MCF 10A (cell line): Measurements from ENCODE around the gene SOX5. TPM values are rescaled to one million over a fixed set of nuclear protein-coding genes. Genes with fewer than 3 reads are reported as not detected.
"Not testable (repeated sequence)": the region's sequence is repeated elsewhere in the genome, so short reads cannot be mapped to it uniquely, and the experiment has no call there.

ENCODE experiments used
- BruUV-seq: library from RNA; stranded (reverse); fragments of 400-500 nt; replicated peaks from 2 replicates; lab custom pipeline; 2021; lab: Mats Ljungman, UMichigan
- CTCF ChIA-PET: fragments of 300-600 bp; sonication (Branson Sonifier 250); formaldehyde crosslinking; extraction: SDS; loops from one replicate; lab custom pipeline; 2021; ENCODE audit warnings: antibody characterized with exemption, inconsistent platforms; lab: Yijun Ruan, JAX
- POLR2A ChIA-PET: fragments of 300-600, 350-650 bp; sonication (Branson Sonifier 250); formaldehyde crosslinking; extraction: SDS; loops from one replicate; lab custom pipeline; 2020; ENCODE audit warnings: antibody characterized with exemption, inconsistent platforms; lab: Yijun Ruan, JAX
- DNase-seq: peaks from one replicate; pipeline ENCODE4 v3.0.0-alpha.2; 2018; ENCODE audit not compliant: unreplicated experiment
- H3K27ac Mint-ChIP-seq: one replicate; pipeline ENCODE4 v1.8.0; 2022; ENCODE audit warnings: mild to moderate bottlenecking, low read depth, mixed read lengths; ENCODE audit not compliant: unreplicated experiment
- H3K27me3 Mint-ChIP-seq: one replicate; pipeline ENCODE4 v1.8.0; 2022; ENCODE audit warnings: mixed read lengths; ENCODE audit not compliant: insufficient read depth, unreplicated experiment
- H3K36me3 Mint-ChIP-seq: one replicate; pipeline ENCODE4 v1.8.0; 2022; ENCODE audit warnings: mild to moderate bottlenecking, moderate library complexity, mixed read lengths; ENCODE audit not compliant: insufficient read depth, unreplicated experiment
- H3K4me1 Mint-ChIP-seq: one replicate; pipeline ENCODE4 v1.8.0; 2022; ENCODE audit warnings: mixed read lengths; ENCODE audit not compliant: insufficient read depth, unreplicated experiment
- H3K4me3 Mint-ChIP-seq: one replicate; pipeline ENCODE4 v1.8.0; 2022; ENCODE audit warnings: mild to moderate bottlenecking, moderate library complexity, mixed read lengths; ENCODE audit not compliant: unreplicated experiment
- H3K9me3 Mint-ChIP-seq: one replicate; pipeline ENCODE4 v1.8.0; 2022; ENCODE audit warnings: mixed read lengths; ENCODE audit not compliant: unreplicated experiment
- CTCF ChIP-seq: fragments of 200-600 bp; IDR thresholded peaks from one replicate; pipeline ENCODE4 v1.8.0; 2022; ENCODE audit warnings: antibody characterized with exemption, mild to moderate bottlenecking; ENCODE audit not compliant: unreplicated experiment
- intact Hi-C: fragments of 100-400 bp; cut with micrococcal nuclease; formaldehyde crosslinking; loops from 2 replicates; pipeline ENCODE4 v1.14.1; 2022
- total RNA-seq: library from RNA; stranded (reverse); gene quantifications from 2 replicates; pipeline ENCODE4 v1.2.3, GENCODE V29; 2022

The SOX5 gene
- total RNA-seq, 1 experiment from 2014 or later: 0.91 TPM

GRCh38 chr12:23493672-23494071, 455.8 kb downstream of the SOX5 start:
- Mint-ChIP-seq H3K27ac (no peak overlapping the region), H3K36me3 (no peaks in the 10 kb centered on the region), H3K27me3 (no peaks in the 10 kb centered on the region), H3K4me1 (no peaks in the 10 kb centered on the region), H3K4me3 (no peak overlapping the region), H3K9me3 (peaks cover 13% of the 10 kb centered on the region)
- TF ChIP-seq CTCF: no peak
- CTCF ChIA-PET: no interaction called here
- no peak for DNase-seq
- BruUV-seq: no TSS peak
- POLR2A ChIA-PET: no interaction called here
- intact Hi-C loops: no loop called here

GRCh38 chr12:23491029-23491428, 458.4 kb downstream of the SOX5 start:
- H3K4me3 Mint-ChIP-seq: not testable (repeated sequence)

GRCh38 chr12:23488130-23488529, 461.3 kb downstream of the SOX5 start:
- POLR2A ChIA-PET: no interaction called here
- DNase-seq: no peak
- BruUV-seq: no TSS peak
- Mint-ChIP-seq H3K9me3 (peaks cover 8% of the 10 kb centered on the region), H3K4me3 (no peak overlapping the region), H3K27ac (no peak overlapping the region), H3K4me1 (no peaks in the 10 kb centered on the region), H3K27me3 (no peaks in the 10 kb centered on the region), H3K36me3 (no peaks in the 10 kb centered on the region)
- intact Hi-C loops: no loop called here
- CTCF ChIA-PET: no interaction called here
- TF ChIP-seq CTCF: no peak

More at GRCh38 chr12:23491029-23491428, 458.4 kb downstream of the SOX5 start:
- POLR2A ChIA-PET, DNase-seq, H3K27ac Mint-ChIP-seq, CTCF ChIA-PET, H3K36me3 Mint-ChIP-seq, H3K9me3 Mint-ChIP-seq, intact Hi-C loops, H3K4me1 Mint-ChIP-seq, BruUV-seq, H3K27me3 Mint-ChIP-seq: not testable (repeated sequence)

DNA sequence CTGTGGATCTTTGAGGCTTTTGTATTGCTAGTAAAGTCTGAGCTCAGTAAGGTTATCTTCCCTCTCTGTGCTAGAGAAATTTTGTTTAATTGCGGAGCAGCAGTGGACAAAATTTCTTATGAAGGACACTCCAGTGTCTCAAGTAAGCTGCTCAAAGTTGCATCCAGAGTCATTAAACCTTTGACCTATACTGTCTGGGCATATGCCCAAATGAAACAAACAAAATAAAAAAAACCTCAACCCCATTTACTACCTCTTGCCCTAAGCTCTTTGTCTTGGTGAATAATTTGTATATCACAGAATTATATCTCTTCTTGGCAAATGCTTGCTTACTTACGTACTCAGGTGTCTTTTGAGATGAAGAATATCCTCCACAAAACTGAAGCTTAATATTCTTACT, 465.2 kb downstream of the SOX5 start:
- BruUV-seq: no TSS peak
- CTCF ChIA-PET: no interaction called here
- POLR2A ChIA-PET: interaction anchor here (0.5 to 0.8 kb wide), 2 partner anchors 72 to 92 kb away, joined by 3 read pairs; no protein-coding TSS in a partner anchor
- H3K36me3 Mint-ChIP-seq: no peaks in the 10 kb centered on the region
- no peak for TF ChIP-seq CTCF
- no peaks in the 10 kb centered on the region for H3K4me1 Mint-ChIP-seq
- peaks cover 6% of the 10 kb centered on the region for H3K9me3 Mint-ChIP-seq
- intact Hi-C loops: no loop called here
- no peak overlapping the region for H3K4me3 Mint-ChIP-seq
- no peak overlapping the region for H3K27ac Mint-ChIP-seq
- peak; percentile 14 for DNase-seq
- no peaks in the 10 kb centered on the region for H3K27me3 Mint-ChIP-seq

DNA sequence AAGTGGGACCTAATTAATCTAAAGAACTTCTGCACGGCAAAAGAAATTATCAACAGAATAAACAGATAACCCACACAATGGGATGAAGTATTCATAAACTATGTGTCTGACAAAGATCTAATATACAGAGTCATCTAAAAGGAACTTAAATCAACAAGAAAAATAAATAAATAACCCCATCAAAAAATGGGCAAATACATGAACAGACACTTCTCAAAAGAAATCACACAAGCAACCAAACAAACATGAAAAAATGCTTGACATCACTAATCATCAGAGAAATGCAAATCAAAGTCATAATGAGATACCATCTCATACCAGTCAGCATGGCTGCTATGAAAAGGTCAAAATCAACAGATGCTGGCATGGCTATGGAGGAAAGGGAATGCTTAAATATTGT, 466.9 kb downstream of the SOX5 start:
- ChIA-PET POLR2A (no interaction called here), CTCF (no interaction called here)
- TF ChIP-seq CTCF: no peak
- DNase-seq: no peak
- no peak overlapping the region for H3K4me3 Mint-ChIP-seq
- no peaks in the 10 kb centered on the region for H3K27me3 Mint-ChIP-seq
- H3K9me3 Mint-ChIP-seq: peaks cover 22% of the 10 kb centered on the region
- no peaks in the 10 kb centered on the region for H3K4me1 Mint-ChIP-seq
- H3K27ac Mint-ChIP-seq: no peak overlapping the region
- H3K36me3 Mint-ChIP-seq: no peaks in the 10 kb centered on the region
- BruUV-seq: no TSS peak
- intact Hi-C loops: no loop called here
